GM19023 (cell line): Measurements from ENCODE around the gene MSI2.

Source experiments
- ATAC-seq: cut with Tn5 transposase; IDR thresholded peaks from one replicate; pipeline ENCODE4 v1.9.1; 2021; ENCODE audit warnings: mild to moderate bottlenecking, moderate library complexity; ENCODE audit not compliant: unreplicated experiment

Gene MSI2

DNA sequence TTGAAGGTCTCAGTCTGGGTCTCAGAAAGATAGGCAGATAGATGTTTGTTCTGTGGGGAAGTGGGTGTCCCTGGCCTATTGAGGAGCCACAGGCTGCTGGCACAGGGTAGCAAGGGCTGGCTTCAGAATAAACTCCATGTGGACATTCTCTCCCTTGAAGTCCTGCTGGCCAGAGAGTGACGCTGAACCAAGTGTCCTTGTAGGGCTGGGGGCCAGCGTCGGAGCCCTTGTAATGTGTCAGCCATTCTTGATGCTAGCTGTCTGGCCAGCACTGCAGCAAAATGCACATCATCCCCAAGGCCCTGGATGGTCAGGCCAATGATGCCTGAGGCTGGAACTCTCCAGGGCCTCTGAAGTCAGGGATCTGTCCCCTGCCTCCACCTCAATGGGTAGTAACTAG, 385.4 kb downstream of the MSI2 start:
- ATAC-seq = no peak

DNA sequence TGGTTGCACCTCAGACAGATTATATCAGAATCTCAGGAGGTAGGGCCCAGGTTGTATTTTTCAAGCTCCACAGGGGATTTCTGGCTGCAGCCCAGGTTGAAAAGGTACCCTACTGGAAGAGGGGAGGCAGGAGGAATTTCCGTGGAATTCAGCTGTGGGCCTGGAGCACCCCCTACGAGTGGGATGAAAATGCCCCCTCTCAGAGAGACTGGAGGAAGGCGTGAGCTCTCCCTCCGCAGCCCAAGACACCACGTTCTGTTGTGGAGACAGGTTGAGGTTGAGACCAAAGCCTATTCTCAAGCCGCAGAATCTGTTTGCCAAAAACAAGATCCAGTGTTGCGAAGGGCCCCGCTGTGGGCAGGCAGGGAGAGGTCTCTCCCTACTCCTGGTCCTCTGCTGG, 386.7 kb downstream of the MSI2 start:
- ATAC-seq = no peak

DNA sequence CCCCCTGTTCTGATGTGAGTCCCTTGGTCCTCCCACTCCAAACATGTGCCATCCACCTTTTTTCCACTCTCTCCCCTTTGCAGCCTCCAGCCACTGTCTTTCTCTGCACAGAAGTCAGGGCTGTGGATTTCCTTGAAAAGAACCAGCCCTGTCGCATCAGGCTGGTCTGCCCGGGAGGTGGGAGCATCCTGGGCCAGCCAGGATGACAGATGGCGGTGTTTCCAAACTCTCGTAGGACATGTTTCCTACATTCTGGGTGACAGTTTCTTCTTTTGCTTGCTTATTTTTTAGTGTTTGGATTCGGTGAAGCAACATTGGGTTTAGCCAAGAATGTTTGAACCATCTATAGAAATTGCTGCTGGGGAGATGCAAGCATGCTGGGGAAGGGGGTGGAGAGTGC, 388.0 kb downstream of the MSI2 start:
- no peak for ATAC-seq

DNA sequence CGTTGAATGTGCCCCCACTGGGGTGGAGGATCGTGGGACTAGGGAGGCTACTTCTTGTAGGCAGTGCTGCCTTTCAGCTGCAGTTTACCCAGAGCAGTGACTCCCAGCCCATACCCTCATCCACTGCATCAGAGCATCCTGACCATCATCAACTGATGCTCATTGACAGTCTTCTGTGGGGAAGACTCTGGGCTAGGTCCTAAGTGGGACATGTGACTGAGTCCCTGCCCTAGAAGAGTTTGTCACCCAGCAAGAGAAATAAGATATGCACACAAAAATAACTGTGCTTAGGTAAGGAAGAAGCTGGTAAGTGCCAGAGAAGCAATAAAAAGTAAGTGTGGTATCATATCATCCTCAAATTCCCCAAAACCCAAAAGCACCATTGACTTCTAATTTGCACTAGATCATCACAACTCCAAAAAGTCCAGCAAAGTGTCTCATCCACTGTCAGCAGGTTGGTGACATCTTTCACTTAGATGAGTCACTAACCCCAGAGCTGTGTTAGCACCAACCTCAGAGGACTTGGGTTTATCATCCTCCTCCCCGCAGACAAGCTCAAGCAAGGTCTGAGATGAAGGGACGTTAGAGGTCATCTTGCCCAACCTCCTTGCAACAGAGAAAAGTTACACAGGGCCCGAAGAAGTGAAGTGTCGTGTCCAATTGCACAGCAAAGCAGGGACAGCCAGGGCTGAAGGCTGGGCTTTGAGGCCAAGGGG, 389.8 kb downstream of the MSI2 start:
- no peak for ATAC-seq

DNA sequence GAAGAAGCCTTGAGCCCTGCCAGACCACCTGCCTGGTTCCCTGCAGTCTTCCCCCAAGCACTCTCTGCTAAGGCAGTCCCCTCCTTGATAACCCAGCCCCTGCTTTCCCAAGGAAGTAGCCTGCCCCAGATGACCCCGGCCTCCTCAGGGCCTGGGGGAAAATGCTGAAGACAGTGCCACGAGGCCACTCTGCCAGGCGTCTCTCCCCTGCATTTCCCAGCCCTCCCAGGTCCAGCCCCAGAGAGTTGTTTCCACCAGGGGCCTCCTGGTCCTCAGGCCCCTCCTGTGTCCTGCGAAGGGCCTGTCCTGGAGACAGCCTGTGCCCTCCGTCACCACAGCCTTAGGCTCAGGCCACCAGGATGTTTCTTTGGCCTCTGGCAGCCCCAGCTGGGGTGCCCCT, 392.4 kb downstream of the MSI2 start:
- ATAC-seq = no peak

DNA sequence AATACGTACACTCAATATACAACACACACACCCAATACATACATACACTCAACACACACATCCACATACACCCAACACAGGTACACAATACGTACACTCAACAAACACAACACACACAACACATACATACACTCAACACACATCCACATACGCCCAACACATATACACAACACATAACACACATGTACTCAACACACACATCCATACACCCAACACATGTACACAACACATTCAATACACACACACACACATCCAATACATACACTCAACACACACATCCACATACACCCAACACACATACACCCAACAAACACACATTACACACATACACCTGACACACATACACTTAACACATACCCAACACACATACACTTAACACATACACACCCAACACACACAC, 392.9 kb downstream of the MSI2 start:
- no peak for ATAC-seq

DNA sequence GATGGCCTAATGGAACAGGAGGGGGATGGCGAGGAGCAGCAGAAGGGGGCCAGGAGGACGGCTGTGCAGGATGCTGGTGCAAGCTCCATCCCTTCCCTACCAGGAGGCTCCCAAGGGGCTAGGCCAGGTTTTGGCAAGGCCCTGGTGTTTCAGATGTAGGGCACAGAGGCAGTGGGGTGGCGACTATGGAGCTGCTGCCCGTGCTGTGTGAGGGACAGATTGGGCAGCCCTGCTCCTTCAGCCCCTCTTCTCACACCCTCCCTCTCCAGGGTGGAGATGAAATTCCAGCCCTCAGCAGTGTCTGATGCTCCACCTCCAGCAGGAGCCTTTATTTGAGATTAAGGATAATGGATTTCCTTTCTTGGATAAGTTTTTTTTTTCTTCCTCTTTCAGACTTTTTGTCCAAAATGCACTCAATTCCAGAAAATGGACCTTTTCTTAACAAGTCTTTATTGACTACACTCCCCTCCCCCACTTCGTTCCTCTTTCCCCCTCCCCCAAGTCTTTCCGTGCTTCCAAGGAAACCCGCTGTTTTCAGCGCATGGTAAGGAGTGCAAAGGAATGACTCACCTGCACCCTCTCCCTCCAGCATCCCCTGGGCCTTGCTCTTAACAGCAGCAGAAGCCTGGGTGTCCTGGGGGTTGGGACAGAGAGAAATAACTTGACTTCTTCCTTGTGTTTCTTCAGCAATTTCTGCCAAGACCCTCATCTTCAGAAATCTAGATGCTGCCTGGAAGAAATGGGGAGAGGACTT, 393.6 kb downstream of the MSI2 start:
- ATAC-seq = no peak

DNA sequence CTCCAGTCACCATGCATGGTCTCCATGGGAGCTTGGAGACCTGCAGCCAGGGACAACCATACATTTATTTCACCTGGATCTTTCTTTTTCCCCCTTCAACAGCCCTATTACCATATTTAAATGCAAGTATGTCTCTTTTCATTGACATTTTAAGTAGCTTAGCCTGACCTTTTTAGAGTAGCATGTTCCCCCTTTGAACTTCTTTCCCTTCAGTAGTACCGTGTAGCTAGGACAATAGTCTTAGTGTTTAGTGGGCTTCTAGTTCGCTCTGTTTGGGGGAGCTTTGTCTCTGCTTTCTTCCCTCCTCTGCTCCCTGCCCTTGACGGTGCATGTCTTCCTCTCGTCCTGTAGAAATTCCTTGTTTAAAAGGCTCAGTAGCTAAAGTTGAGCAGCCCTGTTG, 394.2 kb downstream of the MSI2 start:
- no peak for ATAC-seq

DNA sequence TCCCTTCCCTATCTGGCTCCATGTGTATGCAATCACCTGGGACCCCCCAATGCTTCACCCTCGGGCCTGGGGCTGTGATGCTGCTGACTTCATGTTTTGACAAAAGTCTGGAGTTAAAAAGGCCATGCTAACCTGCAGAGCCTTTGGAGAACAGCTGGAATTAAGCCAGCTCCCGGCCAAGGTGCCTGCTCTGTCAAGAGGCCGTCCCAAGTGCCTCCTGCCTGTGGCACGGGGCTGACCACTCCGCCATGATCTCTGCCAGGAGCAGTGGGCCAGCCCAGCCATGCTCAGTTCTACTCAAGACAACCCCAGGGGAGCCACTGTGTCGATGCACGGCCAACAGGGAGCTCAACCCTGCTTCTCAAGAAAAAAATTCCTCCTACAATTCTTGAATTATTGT, 395.1 kb downstream of the MSI2 start:
- ATAC-seq = no peak

DNA sequence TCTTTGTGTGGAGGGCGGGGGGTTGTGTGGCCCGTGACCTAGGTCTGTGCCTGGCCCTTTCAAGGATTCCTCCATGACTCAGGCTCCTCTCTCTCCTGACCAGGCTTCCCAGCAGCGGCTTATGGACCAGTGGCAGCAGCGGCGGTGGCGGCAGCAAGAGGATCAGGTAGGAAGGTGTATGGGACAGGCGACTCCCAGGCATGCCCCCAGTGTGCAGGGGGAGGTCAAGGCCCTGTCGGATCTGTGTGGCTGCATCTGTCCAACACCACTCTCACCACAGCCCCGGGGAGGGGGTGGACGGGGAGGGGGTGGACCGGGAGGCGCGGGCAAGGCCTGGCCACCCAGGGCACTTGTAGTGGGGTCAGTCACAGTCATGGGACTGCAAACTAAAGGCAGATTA, 395.7 kb downstream of the MSI2 start:
- ATAC-seq = no peak

DNA sequence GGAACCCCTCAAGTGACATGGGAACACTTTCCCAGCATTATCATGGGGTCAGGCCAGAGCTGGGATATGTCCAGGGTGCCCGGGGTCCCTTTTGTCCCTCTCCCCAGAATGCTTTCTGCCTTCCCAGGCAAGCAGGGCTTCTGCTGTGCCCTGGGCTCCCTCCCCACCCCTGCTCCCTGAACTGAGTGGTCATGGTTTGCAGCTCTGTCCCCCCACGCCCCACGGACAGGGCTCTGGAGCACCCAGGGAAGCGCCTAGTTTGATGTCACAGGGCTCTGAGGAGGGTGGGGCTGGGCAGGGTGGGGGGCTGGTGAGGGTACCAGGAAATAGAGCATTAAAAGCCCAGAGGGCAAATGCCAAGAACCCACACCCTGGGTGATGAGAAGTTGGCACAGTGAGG, 396.5 kb downstream of the MSI2 start:
- no peak for ATAC-seq

DNA sequence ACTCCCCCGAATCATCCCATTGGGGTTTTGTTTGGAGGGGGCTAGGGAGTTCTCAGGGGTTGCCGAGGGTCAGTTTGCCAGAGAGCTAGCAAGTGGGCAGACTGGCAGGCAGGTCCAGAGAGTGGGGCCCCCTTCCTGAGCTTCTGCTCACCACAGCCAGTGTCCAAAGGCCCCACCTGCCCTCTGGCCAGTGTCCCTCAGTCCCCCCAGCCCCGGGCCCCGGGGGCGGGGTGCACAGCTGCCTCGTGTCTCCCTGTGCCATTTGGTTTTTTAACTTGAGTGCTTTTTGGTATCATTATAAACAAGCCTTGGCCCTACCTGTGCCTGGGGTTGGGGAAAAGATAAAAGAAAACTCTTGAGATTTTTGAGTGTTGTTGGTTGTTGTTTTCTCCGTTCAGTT, 397.0 kb downstream of the MSI2 start:
- no peak for ATAC-seq

DNA sequence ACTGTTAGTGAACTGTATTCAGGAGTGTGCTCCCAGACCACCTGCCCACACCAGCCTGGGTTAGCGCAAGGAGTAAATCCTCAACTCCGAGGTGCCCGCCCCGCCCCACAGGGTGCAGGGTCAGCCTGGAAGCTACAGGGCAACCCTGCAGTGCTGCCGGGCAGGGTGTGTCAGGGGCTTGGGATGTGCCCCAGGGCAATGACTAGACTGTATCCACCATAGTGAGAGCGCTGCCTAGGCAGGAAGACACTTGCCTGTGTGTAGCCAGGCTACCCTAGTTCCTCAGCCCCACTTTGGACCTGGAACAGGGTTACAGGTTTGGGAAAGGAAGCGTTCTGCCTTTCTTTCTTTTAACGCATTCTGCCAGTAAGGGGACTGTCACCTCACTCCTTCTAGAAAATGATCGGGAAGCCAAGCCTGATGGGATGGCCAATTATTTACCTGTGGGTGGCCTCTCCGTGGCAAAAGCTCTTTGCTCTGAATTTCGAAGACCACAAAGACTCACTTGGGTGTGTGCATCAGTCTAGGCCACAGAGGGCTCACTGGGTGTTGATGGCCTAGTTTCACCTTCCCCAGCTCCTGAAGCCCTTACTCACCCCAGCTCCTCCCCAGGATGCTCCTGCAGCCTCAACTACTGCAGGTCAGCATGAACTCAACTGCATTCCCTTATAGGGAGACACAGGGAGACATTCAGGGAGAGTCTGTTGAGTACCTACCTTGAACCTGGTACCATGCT, 397.9 kb downstream of the MSI2 start:
- no peak for ATAC-seq

DNA sequence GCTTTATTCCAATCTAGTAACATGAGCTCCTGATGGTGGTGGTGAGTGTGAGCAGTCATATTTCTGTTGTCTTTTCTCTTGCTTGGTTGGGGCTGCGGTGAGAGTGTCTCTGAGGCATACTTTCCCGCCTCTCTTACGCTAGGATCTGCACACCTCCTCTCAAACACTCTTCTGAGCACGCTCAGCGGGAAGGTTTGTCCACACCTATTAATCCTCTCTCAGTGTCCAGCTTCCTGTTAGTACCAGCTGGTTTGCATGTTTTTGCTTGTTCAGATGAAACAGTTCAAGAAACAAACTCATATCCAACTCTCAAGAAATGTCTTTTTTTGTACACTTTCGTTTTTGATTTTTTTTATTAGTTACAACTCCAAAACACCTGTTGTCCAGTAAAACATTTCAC, 399.2 kb downstream of the MSI2 start:
- ATAC-seq = no peak

DNA sequence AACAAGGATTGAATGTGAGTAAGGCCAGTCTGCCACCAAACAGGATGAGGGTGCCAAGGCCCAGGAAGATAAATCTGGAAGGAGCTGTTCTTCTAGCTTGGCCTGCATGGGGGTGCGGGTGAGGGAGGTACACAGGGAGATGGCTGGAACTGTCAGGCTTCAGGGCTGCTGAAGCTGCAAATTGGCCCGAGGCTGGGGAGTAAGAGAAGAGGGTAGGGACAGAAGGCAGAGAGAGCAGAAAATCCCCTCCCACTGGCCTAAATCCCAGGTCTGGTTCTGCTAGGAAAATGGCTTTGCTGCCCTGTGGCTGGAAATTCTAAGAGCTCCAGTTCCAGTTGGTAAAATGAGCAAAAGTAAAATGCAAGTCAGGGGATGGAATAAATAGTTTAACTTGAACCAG, 400.9 kb downstream of the MSI2 start:
- no peak for ATAC-seq

DNA sequence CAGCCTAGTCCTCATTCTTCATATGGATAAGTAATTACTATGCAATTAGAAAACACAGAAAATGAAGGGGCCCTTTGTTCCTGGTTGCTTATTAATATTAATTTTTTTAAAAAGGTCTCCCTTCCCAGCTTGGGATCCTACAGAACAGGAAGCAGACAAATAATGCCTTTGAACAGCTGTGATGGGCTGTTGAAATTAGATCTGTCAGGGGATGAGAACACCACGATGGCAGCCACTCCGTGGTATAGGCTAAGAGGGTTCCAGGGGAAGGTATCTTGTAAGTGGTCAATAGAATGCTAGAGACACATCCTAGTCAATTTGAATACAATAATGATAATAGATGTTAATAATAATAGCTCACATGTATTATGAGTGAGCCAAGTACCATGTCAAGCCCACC, 405.7 kb downstream of the MSI2 start:
- no peak for ATAC-seq

DNA sequence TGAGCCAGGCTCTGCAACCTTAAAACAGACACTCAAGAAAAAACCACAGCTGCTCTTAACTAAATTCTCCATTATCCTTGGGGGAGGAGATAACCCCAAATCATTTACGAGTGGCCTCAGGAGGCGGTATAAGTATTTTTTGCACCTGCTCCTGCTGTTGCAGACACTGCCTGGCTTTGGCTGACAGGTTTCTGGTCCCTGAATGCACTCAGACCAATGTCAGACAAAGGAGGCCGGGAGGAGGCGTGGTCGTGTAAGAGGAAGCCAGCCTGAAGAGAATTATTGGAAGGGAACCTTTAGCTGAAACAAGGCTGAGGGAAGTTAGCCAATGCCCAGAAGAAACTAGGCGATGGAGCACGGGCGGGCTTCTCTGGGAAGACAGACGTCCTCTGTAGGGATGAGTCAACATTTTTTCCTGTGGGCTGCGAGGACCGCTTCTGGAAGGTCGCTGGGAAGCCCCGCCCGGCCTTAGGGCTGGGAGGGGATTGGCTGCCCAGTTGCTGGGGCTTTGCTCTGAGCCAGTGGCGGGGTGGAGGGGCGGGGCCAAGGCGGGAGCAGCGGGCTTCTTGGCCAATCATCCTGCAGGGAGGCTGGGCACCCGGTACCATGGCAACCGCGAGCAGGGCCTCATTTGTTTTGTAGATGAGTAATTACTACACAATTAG, 406.5 kb downstream of the MSI2 start:
- ATAC-seq = no peak

DNA sequence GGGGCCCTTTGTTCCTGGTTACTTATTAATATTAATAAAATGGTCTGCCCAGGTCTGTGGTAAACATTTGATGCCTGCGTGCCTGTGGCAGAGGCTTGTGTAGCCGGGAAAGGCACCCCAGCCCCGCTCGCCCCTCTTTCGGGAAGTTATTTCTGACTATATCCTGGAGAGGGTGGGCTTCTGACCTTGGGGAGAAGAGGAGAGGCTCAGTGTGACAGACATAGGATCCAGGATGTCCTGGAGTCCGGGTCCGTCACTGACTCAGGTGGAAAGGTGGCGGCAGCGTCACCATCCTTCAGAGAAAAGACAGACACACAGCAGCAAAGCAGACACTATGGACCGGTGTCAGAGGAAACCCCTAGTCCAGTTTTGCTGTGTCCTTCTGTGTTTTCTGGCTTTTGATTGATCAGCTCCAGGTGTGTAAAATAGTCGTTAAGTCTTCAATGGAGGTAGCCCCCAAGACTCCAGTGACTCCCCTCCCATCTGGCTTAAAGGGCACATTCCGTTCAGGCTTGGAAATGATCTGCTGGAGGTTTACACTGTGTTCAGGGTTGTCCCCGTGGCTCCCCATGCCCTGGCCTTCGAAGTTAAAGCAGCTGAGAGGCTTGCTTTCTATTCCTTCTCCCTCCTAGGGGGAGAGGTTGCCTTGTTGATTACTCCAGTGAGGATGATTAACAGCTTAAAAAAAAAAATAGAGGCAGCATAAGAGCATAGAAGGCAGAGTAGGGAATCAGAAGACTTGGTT, 407.2 kb downstream of the MSI2 start:
- no peak for ATAC-seq

DNA sequence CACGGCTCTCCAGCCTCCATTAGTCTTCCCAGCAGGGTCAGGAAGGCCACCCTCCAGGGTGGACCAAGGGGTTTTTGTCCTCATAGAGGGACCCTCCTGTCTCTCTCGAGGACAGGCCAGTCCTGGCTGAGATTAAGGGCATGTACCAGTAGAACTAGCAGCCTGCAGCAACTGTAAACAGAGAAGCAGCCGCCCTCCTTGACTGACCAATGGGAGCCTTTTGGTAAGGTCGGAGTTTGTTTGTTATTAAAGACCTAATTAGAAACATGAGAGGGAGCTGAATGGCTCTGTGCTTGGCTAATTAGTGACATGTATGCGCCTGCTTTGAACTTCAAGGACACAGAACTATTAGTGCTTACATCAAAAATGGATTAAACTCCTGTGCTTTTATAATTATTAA, 408.8 kb downstream of the MSI2 start:
- no peak for ATAC-seq

DNA sequence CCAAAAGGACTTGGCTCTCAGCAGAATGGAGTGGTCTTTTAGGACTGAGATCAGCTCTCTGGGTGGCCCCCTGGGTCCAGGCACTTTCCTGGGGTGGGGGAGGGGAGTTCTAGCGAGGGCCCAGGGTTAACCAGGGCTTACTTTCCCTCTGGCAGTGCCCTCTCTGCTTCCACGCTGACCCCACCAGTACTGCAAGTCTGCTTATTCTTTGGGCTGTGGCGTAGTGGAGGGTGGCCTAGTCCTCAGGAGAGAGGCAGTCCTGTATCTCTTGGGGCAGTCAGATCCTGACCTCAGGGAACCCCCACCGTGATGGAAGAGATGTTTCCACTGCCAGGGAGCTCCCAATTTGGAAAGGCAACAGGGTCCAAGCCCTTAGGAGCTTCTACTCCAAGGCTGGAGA, 409.4 kb downstream of the MSI2 start:
- ATAC-seq = no peak
